ENCODE results near the gene ALDOC. TPM values are rescaled to one million over a fixed set of nuclear protein-coding genes. Genes with fewer than 3 reads are reported as not detected.

ALDOC gene
- total and polyA plus RNA-seq, 2 of the 13 experiments (the other 11 are each of a cell fraction or from before 2014, with no cell fraction given): 15.4 to 60.9 TPM

GRCh38 chr17:28524476-28525424 is 51.9 kb downstream of the ALDOC start (continued):
- TF ChIP-seq, protein P1, sequence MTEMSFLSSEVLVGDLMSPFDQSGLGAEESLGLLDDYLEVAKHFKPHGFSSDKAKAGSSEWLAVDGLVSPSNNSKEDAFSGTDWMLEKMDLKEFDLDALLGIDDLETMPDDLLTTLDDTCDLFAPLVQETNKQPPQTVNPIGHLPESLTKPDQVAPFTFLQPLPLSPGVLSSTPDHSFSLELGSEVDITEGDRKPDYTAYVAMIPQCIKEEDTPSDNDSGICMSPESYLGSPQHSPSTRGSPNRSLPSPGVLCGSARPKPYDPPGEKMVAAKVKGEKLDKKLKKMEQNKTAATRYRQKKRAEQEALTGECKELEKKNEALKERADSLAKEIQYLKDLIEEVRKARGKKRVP (CRISPR knock-in tag; IDR thresholded peaks at IDR 0.05): 0 out of 4 replicates have a peak, but pooled peaks of 1 of the 2 experiments have one; percentile 30
- TF ChIP-seq ZNF282 (IDR thresholded peaks at IDR 0.05; ENCODE audit: partially characterized antibody) (no peak), ARID2 (CRISPR knock-in tag; IDR thresholded peaks at IDR 0.05; ENCODE audit: borderline replicate concordance) (no peak), ZBTB7A (CRISPR knock-in tag; IDR thresholded peaks at IDR 0.05) (no peak), ZNF737 (CRISPR knock-in tag; IDR thresholded peaks at IDR 0.05; ENCODE audit: borderline replicate concordance) (no peak), ATM (IDR thresholded peaks at IDR 0.05; ENCODE audit: borderline replicate concordance) (no peak), RXRB (CRISPR knock-in tag; IDR thresholded peaks at IDR 0.05; ENCODE audit: borderline replicate concordance) (no peak), POLR2G (IDR thresholded peaks at IDR 0.05; ENCODE audit: low read depth, low read length) (no peak), HNRNPLL (IDR thresholded peaks at IDR 0.05; ENCODE audit: low read depth, low read length, poor library complexity, severe bottlenecking) (peak; percentile 24), SRSF9 (IDR thresholded peaks at IDR 0.05; ENCODE audit: borderline replicate concordance, insufficient read depth, low read depth, low read length, poor library complexity, severe bottlenecking) (no peak), ZNF850 (CRISPR knock-in tag; conservative IDR thresholded peaks at IDR 0.05) (no peak), ZNF574 (CRISPR knock-in tag; IDR thresholded peaks at IDR 0.05) (peak; percentile 39; the same call in 1 of the 2 replicates), HMGXB3 (CRISPR knock-in tag; IDR thresholded peaks at IDR 0.05; ENCODE audit: borderline replicate concordance) (no peak)
- TF ChIP-seq, protein P2, sequence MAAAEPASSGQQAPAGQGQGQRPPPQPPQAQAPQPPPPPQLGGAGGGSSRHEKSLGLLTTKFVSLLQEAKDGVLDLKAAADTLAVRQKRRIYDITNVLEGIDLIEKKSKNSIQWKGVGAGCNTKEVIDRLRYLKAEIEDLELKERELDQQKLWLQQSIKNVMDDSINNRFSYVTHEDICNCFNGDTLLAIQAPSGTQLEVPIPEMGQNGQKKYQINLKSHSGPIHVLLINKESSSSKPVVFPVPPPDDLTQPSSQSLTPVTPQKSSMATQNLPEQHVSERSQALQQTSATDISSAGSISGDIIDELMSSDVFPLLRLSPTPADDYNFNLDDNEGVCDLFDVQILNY (CRISPR knock-in tag; conservative IDR thresholded peaks at IDR 0.05): no peak
- TF ChIP-seq, protein P3, sequence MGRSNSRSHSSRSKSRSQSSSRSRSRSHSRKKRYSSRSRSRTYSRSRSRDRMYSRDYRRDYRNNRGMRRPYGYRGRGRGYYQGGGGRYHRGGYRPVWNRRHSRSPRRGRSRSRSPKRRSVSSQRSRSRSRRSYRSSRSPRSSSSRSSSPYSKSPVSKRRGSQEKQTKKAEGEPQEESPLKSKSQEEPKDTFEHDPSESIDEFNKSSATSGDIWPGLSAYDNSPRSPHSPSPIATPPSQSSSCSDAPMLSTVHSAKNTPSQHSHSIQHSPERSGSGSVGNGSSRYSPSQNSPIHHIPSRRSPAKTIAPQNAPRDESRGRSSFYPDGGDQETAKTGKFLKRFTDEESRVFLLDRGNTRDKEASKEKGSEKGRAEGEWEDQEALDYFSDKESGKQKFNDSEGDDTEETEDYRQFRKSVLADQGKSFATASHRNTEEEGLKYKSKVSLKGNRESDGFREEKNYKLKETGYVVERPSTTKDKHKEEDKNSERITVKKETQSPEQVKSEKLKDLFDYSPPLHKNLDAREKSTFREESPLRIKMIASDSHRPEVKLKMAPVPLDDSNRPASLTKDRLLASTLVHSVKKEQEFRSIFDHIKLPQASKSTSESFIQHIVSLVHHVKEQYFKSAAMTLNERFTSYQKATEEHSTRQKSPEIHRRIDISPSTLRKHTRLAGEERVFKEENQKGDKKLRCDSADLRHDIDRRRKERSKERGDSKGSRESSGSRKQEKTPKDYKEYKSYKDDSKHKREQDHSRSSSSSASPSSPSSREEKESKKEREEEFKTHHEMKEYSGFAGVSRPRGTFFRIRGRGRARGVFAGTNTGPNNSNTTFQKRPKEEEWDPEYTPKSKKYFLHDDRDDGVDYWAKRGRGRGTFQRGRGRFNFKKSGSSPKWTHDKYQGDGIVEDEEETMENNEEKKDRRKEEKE (IDR thresholded peaks at IDR 0.05): no peak
